WTC11 (cell line): ENCODE data around the gene CHTF8. TPM values are rescaled to one million over a fixed set of nuclear protein-coding genes. Genes with fewer than 3 reads are reported as not detected.
A peak's percentile ranks its signal among the peaks of the same experiment; 100 is the strongest.
"Not testable (repeated sequence)": the region's sequence is repeated elsewhere in the genome, so short reads cannot be mapped to it uniquely, and the experiment has no call there.

Source experiments
- ATAC-seq: fragments of 200-7000 bp; cut with Tn5 transposase; 2 replicates; pipeline ENCODE4 v1.10.0; 2021; ENCODE audit warnings: mild to moderate bottlenecking, moderate library complexity
- CTCF ChIA-PET: fragments of 300-600 bp; sonication (Branson Sonifier 250); formaldehyde crosslinking; loops from one replicate; lab custom pipeline; 2021; ENCODE audit warnings: antibody characterized with exemption; lab: Charles Lee
- POLR2A ChIA-PET: fragments of 350-600 bp; sonication (Branson Sonifier 250); formaldehyde crosslinking; loops from one replicate; lab custom pipeline; 2021; ENCODE audit warnings: antibody characterized with exemption; lab: Charles Lee
- DNase-seq: peaks from one replicate; pipeline ENCODE4 v3.0.0; 2021; ENCODE audit warnings: low spot score
- H3K27ac Mint-ChIP-seq: 2 replicates; pipeline ENCODE4 v1.8.0; 2021; ENCODE audit warnings: mixed read lengths
- H3K27me3 Mint-ChIP-seq: 2 replicates; pipeline ENCODE4 v1.8.0; 2021; ENCODE audit warnings: low read depth, mild to moderate bottlenecking, moderate library complexity, mixed read lengths
- H3K36me3 Mint-ChIP-seq: 2 replicates; pipeline ENCODE4 v1.8.0; 2021; ENCODE audit warnings: mixed read lengths
- H3K4me1 Mint-ChIP-seq: 2 replicates; pipeline ENCODE4 v1.8.0; 2022; ENCODE audit warnings: mixed read lengths
- H3K4me3 Mint-ChIP-seq: 2 replicates; pipeline ENCODE4 v1.8.0; 2021; ENCODE audit warnings: mild to moderate bottlenecking, moderate library complexity, mixed read lengths
- H3K9me3 Mint-ChIP-seq: 2 replicates; pipeline ENCODE4 v1.8.0; 2021; ENCODE audit warnings: mixed read lengths
- ELF4 ChIP-seq: sonication (generic); formaldehyde crosslinking; IDR thresholded peaks from 2 replicates; pipeline ENCODE4 v1.8.1; 2022; ENCODE audit warnings: low read depth, mild to moderate bottlenecking, moderate library complexity, missing genetic modification reagents
- EMX1 ChIP-seq: fragments of 250-450 bp; sonication (Bioruptor Pico); IDR thresholded peaks from 2 replicates; pipeline ENCODE4 v1.8.0; 2021; ENCODE audit warnings: mild to moderate bottlenecking
- FOXK1 ChIP-seq: sonication (generic); formaldehyde crosslinking; IDR thresholded peaks from 2 replicates; pipeline ENCODE4 v1.8.0; 2022; ENCODE audit warnings: mild to moderate bottlenecking, moderate library complexity, missing genetic modification reagents
- NFYB ChIP-seq: sonication (generic); formaldehyde crosslinking; conservative IDR thresholded peaks from 2 replicates; pipeline ENCODE4 v1.8.0; 2022; ENCODE audit warnings: low read depth, missing genetic modification reagents
- ZNF121 ChIP-seq: sonication (generic); formaldehyde crosslinking; IDR thresholded peaks from 2 replicates; pipeline ENCODE4 v1.8.0; 2023; ENCODE audit warnings: missing genetic modification reagents
- ZNF281 ChIP-seq: sonication (generic); formaldehyde crosslinking; IDR thresholded peaks from 2 replicates; pipeline ENCODE4 v1.8.0; 2023; ENCODE audit warnings: mild to moderate bottlenecking, missing genetic modification reagents
- ZNF416 ChIP-seq: fragments of 250-450 bp; sonication (Bioruptor Pico); IDR thresholded peaks from 2 replicates; pipeline ENCODE4 v1.9.0; 2021; ENCODE audit warnings: mild to moderate bottlenecking, inconsistent platforms
- ZNF671 ChIP-seq: fragments of 250-450 bp; sonication (Bioruptor Pico); IDR thresholded peaks from 2 replicates; pipeline ENCODE4 v1.8.0; 2021; ENCODE audit warnings: mild to moderate bottlenecking
- total RNA-seq: library from RNA; stranded (reverse); gene quantifications from 3 replicates; pipeline ENCODE4 v1.2.3, GENCODE V29; 2021
- TF ChIP-seq, protein P1 (sequence below): sonication (generic); formaldehyde crosslinking; IDR thresholded peaks from 2 replicates; pipeline ENCODE4 v1.8.0; 2022; ENCODE audit warnings: mild to moderate bottlenecking, missing genetic modification reagents
- TF ChIP-seq, protein P2 (sequence below): fragments of 200-600 bp; IDR thresholded peaks from 2 replicates; pipeline ENCODE4 v1.8.0; 2022; ENCODE audit warnings: antibody characterized with exemption

The CHTF8 gene
- total RNA-seq, 1 experiment from 2014 or later = 115 TPM

- TF ChIP-seq EMX1 = no peak
- no peak for TF ChIP-seq NFYB
- TF ChIP-seq, protein P1, sequence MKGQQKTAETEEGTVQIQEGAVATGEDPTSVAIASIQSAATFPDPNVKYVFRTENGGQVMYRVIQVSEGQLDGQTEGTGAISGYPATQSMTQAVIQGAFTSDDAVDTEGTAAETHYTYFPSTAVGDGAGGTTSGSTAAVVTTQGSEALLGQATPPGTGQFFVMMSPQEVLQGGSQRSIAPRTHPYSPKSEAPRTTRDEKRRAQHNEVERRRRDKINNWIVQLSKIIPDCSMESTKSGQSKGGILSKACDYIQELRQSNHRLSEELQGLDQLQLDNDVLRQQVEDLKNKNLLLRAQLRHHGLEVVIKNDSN (CRISPR knock-in tag) = no peak
- no peak for TF ChIP-seq ELF4 (CRISPR knock-in tag)
- TF ChIP-seq FOXK1 (CRISPR knock-in tag) = no peak
- TF ChIP-seq ZNF281 (CRISPR knock-in tag) = no peak
- no peak for TF ChIP-seq ZNF671 (CRISPR knock-in tag)
- no peaks in the 10 kb centered on the region for H3K9me3 Mint-ChIP-seq
- ChIA-PET CTCF (interaction anchor here (1.4 to 5.9 kb wide), 3 partner anchors 14 to 279 kb away, joined by 3 to 49 read pairs (median 5); no protein-coding TSS in a partner anchor), POLR2A (no interaction called here)
- DNase-seq (no peak), ATAC-seq (no peak)
- H3K27ac Mint-ChIP-seq = no peak overlapping the region
- H3K27me3 Mint-ChIP-seq = no peaks in the 10 kb centered on the region
- H3K36me3 Mint-ChIP-seq = peaks cover 22% of the 10 kb centered on the region
- no peak overlapping the region for H3K4me3 Mint-ChIP-seq
- H3K4me1 Mint-ChIP-seq = peaks cover 18% of the 10 kb centered on the region
Observed at GRCh38 chr16:69126221-69126620, 6.2 kb downstream of the CHTF8 start.

DNA sequence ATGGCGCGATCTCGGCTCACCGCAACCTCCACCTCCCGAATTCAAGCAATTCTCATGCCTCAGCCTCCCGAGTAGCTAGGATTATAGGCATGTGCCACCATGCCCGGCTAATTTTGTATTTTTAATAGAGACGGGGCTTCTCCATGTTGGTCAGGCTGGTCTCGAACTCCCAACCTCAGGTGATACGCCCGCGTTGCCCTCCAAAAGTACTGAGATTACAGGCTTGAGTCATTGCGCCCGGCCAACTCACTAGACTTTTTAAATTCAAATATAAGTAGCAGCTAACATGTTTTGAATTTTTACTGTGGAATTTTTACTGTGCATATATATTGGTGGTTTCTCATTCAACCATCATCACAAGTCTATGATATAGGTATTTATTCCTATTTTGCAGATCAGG lies 7.4 kb downstream of the CHTF8 start:
- not testable (repeated sequence) for H3K4me3 Mint-ChIP-seq, H3K9me3 Mint-ChIP-seq, H3K27me3 Mint-ChIP-seq, DNase-seq, H3K4me1 Mint-ChIP-seq, ATAC-seq
- ChIA-PET CTCF (interaction anchor here (0.6 to 5.9 kb wide), 12 partner anchors 13 to 278 kb away, joined by 3 to 49 read pairs (median 4); partner anchors contain the start of gene HAS3), POLR2A (interaction anchor here (0.6 to 0.8 kb wide), 2 partner anchors 13 to 157 kb away, joined by 3 to 7 read pairs; no protein-coding TSS in a partner anchor)
- Mint-ChIP-seq H3K27ac (peak overlapping the region; percentile 72; the same call in 1 of the 2 replicates), H3K36me3 (peaks cover 35% of the 10 kb centered on the region)

DNA sequence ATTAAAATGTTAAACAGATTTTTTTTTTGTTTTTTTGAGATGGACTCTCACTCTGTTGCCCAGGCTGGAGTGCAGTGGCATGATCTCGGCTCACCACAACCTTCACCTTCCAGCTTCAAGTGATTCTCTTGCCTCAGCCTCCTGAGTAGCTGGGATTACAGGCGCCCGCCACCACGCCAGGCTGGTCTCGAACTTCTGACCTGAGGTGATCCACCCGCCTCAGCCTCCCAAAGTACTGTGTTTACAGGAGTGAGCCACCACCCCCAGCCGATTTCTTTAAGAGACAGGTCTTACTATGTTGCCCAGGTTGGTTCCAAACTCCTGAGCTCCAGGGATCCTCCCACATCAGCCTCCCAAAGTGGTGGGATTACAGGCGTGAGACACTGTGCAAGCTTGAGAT lies 8.0 kb downstream of the CHTF8 start:
- Mint-ChIP-seq H3K27ac (peak overlapping the region; percentile 72; the same call in 1 of the 2 replicates), H3K36me3 (peaks cover 33% of the 10 kb centered on the region)
- not testable (repeated sequence) for H3K4me3 Mint-ChIP-seq, H3K27me3 Mint-ChIP-seq, H3K9me3 Mint-ChIP-seq, DNase-seq, H3K4me1 Mint-ChIP-seq, ATAC-seq
- CTCF ChIA-PET = interaction anchor here (0.7 to 5.9 kb wide), 18 partner anchors 8 to 370 kb away, joined by 3 to 49 read pairs (median 4); partner anchors contain the start of genes CHTF8, HAS3 and UTP4
- POLR2A ChIA-PET = interaction anchor here (0.8 to 1.0 kb wide), 2 partner anchors 12 to 16 kb away, joined by 3 read pairs; no protein-coding TSS in a partner anchor

GRCh38 chr16:69123910-69124309 lies 8.5 kb downstream of the CHTF8 start:
- Mint-ChIP-seq H3K27me3 (no peaks in the 10 kb centered on the region), H3K4me1 (no peaks in the 10 kb centered on the region), H3K9me3 (no peaks in the 10 kb centered on the region), H3K4me3 (no peak overlapping the region), H3K27ac (0 out of 2 replicates have a peak overlapping the region, but pooled peaks have one; percentile 76), H3K36me3 (peaks cover 38% of the 10 kb centered on the region)
- TF ChIP-seq ZNF121 = no peak
- TF ChIP-seq, protein P2, sequence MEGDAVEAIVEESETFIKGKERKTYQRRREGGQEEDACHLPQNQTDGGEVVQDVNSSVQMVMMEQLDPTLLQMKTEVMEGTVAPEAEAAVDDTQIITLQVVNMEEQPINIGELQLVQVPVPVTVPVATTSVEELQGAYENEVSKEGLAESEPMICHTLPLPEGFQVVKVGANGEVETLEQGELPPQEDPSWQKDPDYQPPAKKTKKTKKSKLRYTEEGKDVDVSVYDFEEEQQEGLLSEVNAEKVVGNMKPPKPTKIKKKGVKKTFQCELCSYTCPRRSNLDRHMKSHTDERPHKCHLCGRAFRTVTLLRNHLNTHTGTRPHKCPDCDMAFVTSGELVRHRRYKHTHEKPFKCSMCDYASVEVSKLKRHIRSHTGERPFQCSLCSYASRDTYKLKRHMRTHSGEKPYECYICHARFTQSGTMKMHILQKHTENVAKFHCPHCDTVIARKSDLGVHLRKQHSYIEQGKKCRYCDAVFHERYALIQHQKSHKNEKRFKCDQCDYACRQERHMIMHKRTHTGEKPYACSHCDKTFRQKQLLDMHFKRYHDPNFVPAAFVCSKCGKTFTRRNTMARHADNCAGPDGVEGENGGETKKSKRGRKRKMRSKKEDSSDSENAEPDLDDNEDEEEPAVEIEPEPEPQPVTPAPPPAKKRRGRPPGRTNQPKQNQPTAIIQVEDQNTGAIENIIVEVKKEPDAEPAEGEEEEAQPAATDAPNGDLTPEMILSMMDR = peak; percentile 53
- no peak for TF ChIP-seq ZNF416 (CRISPR knock-in tag)
- ATAC-seq (peak; percentile 32), DNase-seq (peak; percentile 50)
- ChIA-PET POLR2A (interaction anchor here (0.8 to 1.0 kb wide), 2 partner anchors 12 to 15 kb away, joined by 3 read pairs; no protein-coding TSS in a partner anchor), CTCF (interaction anchor here (0.6 to 5.9 kb wide), 25 partner anchors 9 to 371 kb away, joined by 3 to 49 read pairs (median 3); partner anchors contain the start of genes CHTF8, HAS3 and UTP4)
